ENCODE results near the gene GEMIN4. TPM values are rescaled to one million over a fixed set of nuclear protein-coding genes. Genes with fewer than 3 reads are reported as not detected.
A peak's percentile ranks its signal among the peaks of the same experiment; 100 is the strongest.

GEMIN4 gene
- polyA plus RNA-seq, 3 donors, result 8.8 to 10.6 (median 10.1) TPM

DNA sequence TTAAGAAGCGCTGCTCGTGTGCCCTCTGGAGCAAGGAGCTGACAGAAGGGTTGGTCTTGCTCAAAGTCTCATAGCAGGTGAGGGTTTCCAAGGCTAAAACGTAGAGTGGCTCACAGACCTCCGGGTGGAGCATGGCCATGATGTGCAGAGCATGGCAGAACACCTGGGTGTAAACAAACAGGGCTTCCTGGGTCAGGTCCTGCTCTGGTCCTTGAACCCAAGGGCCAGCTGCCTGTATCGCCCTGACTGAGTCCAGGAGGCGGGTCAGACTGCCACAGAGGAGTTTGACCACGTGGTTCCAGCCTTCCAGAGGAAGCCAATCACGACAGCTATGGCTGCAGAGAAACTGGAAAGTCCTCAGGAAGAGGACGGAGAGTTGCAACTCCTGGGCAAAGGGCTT is 7.1 kb downstream of the GEMIN4 start:
- H4K20me1 ChIP-seq (ENCODE audit: insufficient read depth, low read length), result no peaks in the 10 kb centered on the region
- 90% methylated on average over 9 of the region's 9 CpGs for WGBS (ENCODE audit: insufficient coverage)
- H3K36me3 ChIP-seq (replicated peaks in 1 of 2; ENCODE audit: control insufficient read depth in 1 of 2, insufficient read depth in 2 of 2, low read length in 2 of 2), result peaks cover 45 to 67% of the 10 kb centered on the region in 2 donors

DNA sequence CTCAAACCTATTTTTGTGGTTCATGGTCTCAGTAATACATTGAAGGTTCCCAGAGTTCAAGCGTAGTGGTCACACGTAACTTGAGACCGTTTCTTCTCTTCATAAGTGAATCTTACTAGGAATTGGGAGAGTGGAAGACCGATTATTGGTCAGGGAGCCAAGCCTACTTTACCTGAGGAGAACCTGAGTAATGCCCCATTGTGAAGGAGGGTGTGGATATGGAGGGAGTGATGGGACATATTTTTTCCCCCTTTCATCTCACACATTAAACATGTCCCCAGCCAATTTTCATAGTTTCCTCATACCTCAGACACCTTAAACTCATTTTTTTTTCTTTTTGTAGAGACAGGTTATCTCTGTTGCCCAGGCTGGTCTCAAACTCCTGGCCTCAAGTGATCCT is 8.9 kb downstream of the GEMIN4 start:
- peaks cover 15% of the 10 kb centered on the region for H3K79me2 ChIP-seq (ENCODE audit: insufficient read depth, low read length)
- H3K4me2 ChIP-seq (replicated peaks; ENCODE audit: extremely low read depth, low read length, poor library complexity, severe bottlenecking), result no peak overlapping the region
- no peak overlapping the region for H3K4me3 ChIP-seq (replicated peaks in 1 of 3; ENCODE audit: low read depth in 2 of 3, low read length in 3 of 3)
- no peak overlapping the region for H3K9ac ChIP-seq (ENCODE audit: insufficient read depth, low read length, poor library complexity, severe bottlenecking)
- WGBS (ENCODE audit: insufficient coverage), result no CpG with 5 or more reads among the region's 4 CpGs
- H3K36me3 ChIP-seq (replicated peaks in 1 of 2; ENCODE audit: control insufficient read depth in 1 of 2, insufficient read depth in 2 of 2, low read length in 2 of 2), result peaks cover 44 to 63% of the 10 kb centered on the region in 2 donors
- Mint-ChIP-seq H3K9me3 (no peaks in the 10 kb centered on the region), H3K4me3 (no peak overlapping the region), H3K4me1 (peaks cover 18% of the 10 kb centered on the region), H3K27me3 (ENCODE audit: low read depth in 3 of 3) (peaks cover 0 to 2% (median 2%) of the 10 kb centered on the region in 3 donors), H3K27ac (peak overlapping the region in 2 of 7 donors; percentile 15 to 44), H3K36me3 (peaks cover 70 to 71% of the 10 kb centered on the region in 2 donors)
- TF ChIP-seq, protein P1, sequence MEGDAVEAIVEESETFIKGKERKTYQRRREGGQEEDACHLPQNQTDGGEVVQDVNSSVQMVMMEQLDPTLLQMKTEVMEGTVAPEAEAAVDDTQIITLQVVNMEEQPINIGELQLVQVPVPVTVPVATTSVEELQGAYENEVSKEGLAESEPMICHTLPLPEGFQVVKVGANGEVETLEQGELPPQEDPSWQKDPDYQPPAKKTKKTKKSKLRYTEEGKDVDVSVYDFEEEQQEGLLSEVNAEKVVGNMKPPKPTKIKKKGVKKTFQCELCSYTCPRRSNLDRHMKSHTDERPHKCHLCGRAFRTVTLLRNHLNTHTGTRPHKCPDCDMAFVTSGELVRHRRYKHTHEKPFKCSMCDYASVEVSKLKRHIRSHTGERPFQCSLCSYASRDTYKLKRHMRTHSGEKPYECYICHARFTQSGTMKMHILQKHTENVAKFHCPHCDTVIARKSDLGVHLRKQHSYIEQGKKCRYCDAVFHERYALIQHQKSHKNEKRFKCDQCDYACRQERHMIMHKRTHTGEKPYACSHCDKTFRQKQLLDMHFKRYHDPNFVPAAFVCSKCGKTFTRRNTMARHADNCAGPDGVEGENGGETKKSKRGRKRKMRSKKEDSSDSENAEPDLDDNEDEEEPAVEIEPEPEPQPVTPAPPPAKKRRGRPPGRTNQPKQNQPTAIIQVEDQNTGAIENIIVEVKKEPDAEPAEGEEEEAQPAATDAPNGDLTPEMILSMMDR (IDR thresholded peaks at IDR 0.05), result no peak
- no peaks in the 10 kb centered on the region for H3K27me3 ChIP-seq (ENCODE audit: control insufficient read depth in 2 of 2, insufficient read depth in 2 of 2, low read length in 2 of 2)
- intact Hi-C loops (cut with micrococcal nuclease), result no loop called here
- H3K4me1 ChIP-seq (ENCODE audit: control insufficient read depth in 1 of 2, insufficient read depth in 2 of 2, low read length in 2 of 2), result peaks cover 18% of the 10 kb centered on the region in 2 donors
- H4K20me1 ChIP-seq (ENCODE audit: insufficient read depth, low read length), result no peaks in the 10 kb centered on the region
- H3K27ac ChIP-seq (ENCODE audit: low read depth in 1 of 2, low read length in 2 of 2), result no peak overlapping the region
- no peak overlapping the region for H2AFZ ChIP-seq (ENCODE audit: insufficient read depth, low read depth, low read length, poor library complexity, severe bottlenecking)
- DNase-seq, result no peak
- no peaks in the 10 kb centered on the region for H3K9me3 ChIP-seq (replicated peaks in 1 of 2; ENCODE audit: control insufficient read depth in 1 of 2, insufficient read depth in 1 of 2, low read length in 2 of 2)

More for the DNA sequence above, 7.1 kb downstream of the GEMIN4 start:
- Histone ChIP-seq H2AFZ (ENCODE audit: insufficient read depth, low read depth, low read length, poor library complexity, severe bottlenecking) (no peak overlapping the region), H3K9ac (ENCODE audit: insufficient read depth, low read length, poor library complexity, severe bottlenecking) (no peak overlapping the region), H3K4me1 (ENCODE audit: control insufficient read depth in 1 of 2, insufficient read depth in 2 of 2, low read length in 2 of 2) (peaks cover 13% of the 10 kb centered on the region in 2 donors), H3K27ac (ENCODE audit: low read depth in 1 of 2, low read length in 2 of 2) (no peak overlapping the region), H3K4me3 (replicated peaks in 1 of 3; ENCODE audit: low read depth in 2 of 3, low read length in 3 of 3) (no peak overlapping the region), H3K79me2 (ENCODE audit: insufficient read depth, low read length) (peaks cover 25% of the 10 kb centered on the region), H3K9me3 (replicated peaks in 1 of 2; ENCODE audit: control insufficient read depth in 1 of 2, insufficient read depth in 1 of 2, low read length in 2 of 2) (no peaks in the 10 kb centered on the region), H3K27me3 (ENCODE audit: control insufficient read depth in 2 of 2, insufficient read depth in 2 of 2, low read length in 2 of 2) (no peaks in the 10 kb centered on the region), H3K4me2 (replicated peaks; ENCODE audit: extremely low read depth, low read length, poor library complexity, severe bottlenecking) (no peak overlapping the region)
- Mint-ChIP-seq H3K9me3 (peaks cover 0 to 3% (median 0%) of the 10 kb centered on the region in 7 donors), H3K4me1 (peaks cover 21% of the 10 kb centered on the region), H3K27me3 (ENCODE audit: low read depth in 3 of 3) (peaks cover 0 to 4% (median 2%) of the 10 kb centered on the region in 3 donors), H3K27ac (no peak overlapping the region), H3K4me3 (no peak overlapping the region), H3K36me3 (peaks cover 74 to 76% of the 10 kb centered on the region in 2 donors)
- TF ChIP-seq, protein P1 (IDR thresholded peaks at IDR 0.05), result no peak
- intact Hi-C loops (cut with micrococcal nuclease), result no loop called here
- no peak for DNase-seq

Data from CD14-positive monocyte (primary cell).